HL-60 (cell line): Measurements from ENCODE around the gene PLD2.

Source experiments
- DNase-seq, 2 experiments: peaks; one replicate each; pipeline ENCODE4 v3.0.0-alpha.2; 2010 to 2020; ENCODE audit warnings: low read depth in 1 of 2, low spot score in 1 of 2
- H3K27ac ChIP-seq: fragments of 250-450 bp; sonication (Bioruptor Pico); replicated peaks from 2 replicates; pipeline ENCODE4 v1.5.1; 2020; ENCODE audit warnings: mild to moderate bottlenecking, moderate library complexity
- H3K27me3 ChIP-seq: fragments of 250-450 bp; sonication (Bioruptor Pico); 2 replicates; pipeline ENCODE4 v1.5.1; 2021; ENCODE audit warnings: mild to moderate bottlenecking, moderate library complexity; ENCODE audit not compliant: insufficient read depth, poor library complexity, severe bottlenecking
- H3K4me3 ChIP-seq: replicated peaks from 2 replicates; pipeline ENCODE4 v1.5.1; 2011; ENCODE audit warnings: mild to moderate bottlenecking, control low read depth, low read length; ENCODE audit not compliant: insufficient read depth
- CTCF ChIP-seq: IDR thresholded peaks from one replicate; pipeline ENCODE4 v1.5.1; 2011; ENCODE audit warnings: low read length, control low read depth, inconsistent platforms; ENCODE audit not compliant: insufficient read depth
- GABPA ChIP-seq: IDR thresholded peaks from 2 replicates; pipeline ENCODE4 v1.6.1; 2012; ENCODE audit warnings: low read depth
- POLR2AphosphoS5 ChIP-seq: IDR thresholded peaks from 2 replicates; pipeline ENCODE4 v1.6.1; 2012; ENCODE audit warnings: low read depth
- REST ChIP-seq: IDR thresholded peaks from 2 replicates; pipeline ENCODE4 v1.6.1; 2012; ENCODE audit warnings: low read depth; ENCODE audit not compliant: insufficient replicate concordance
- SPI1 ChIP-seq: IDR thresholded peaks from 2 replicates; pipeline ENCODE4 v1.6.1; 2012; ENCODE audit warnings: low read depth, mild to moderate bottlenecking, borderline replicate concordance

Gene PLD2

GRCh38 chr17:4836221-4836620 lies 29.3 kb downstream of the PLD2 start:
- TF ChIP-seq POLR2AphosphoS5 (no peak), GABPA (no peak), CTCF (no peak), SPI1 (no peak), REST (no peak)
- H3K4me3 ChIP-seq = no peak overlapping the region
- H3K27me3 ChIP-seq = no peaks in the 10 kb centered on the region
- H3K27ac ChIP-seq = no peak overlapping the region
- DNase-seq = peak in 1 of 2 experiments; percentile 7

- H3K4me3 ChIP-seq = no peak overlapping the region
- TF ChIP-seq REST (no peak), SPI1 (no peak), CTCF (no peak)
Observed at GRCh38 chr17:4837471-4838308, 30.7 kb downstream of the PLD2 start.

GRCh38 chr17:4838309-4838785 lies 31.4 kb downstream of the PLD2 start:
- H3K27ac ChIP-seq = no peak overlapping the region
- TF ChIP-seq REST (no peak), POLR2AphosphoS5 (no peak), CTCF (no peak), SPI1 (no peak), GABPA (no peak)
- H3K4me3 ChIP-seq = no peak overlapping the region
- no peak for DNase-seq
- H3K27me3 ChIP-seq = no peaks in the 10 kb centered on the region

More at GRCh38 chr17:4837471-4838308, 30.7 kb downstream of the PLD2 start:
- no peaks in the 10 kb centered on the region for H3K27me3 ChIP-seq
- no peak overlapping the region for H3K27ac ChIP-seq
- no peak for DNase-seq
